ENCODE results near the gene CRAT. TPM values are rescaled to one million over a fixed set of nuclear protein-coding genes. Genes with fewer than 3 reads are reported as not detected.

CRAT gene
- total RNA-seq, 1 experiment from 2014 or later: 14.5 TPM

DNA sequence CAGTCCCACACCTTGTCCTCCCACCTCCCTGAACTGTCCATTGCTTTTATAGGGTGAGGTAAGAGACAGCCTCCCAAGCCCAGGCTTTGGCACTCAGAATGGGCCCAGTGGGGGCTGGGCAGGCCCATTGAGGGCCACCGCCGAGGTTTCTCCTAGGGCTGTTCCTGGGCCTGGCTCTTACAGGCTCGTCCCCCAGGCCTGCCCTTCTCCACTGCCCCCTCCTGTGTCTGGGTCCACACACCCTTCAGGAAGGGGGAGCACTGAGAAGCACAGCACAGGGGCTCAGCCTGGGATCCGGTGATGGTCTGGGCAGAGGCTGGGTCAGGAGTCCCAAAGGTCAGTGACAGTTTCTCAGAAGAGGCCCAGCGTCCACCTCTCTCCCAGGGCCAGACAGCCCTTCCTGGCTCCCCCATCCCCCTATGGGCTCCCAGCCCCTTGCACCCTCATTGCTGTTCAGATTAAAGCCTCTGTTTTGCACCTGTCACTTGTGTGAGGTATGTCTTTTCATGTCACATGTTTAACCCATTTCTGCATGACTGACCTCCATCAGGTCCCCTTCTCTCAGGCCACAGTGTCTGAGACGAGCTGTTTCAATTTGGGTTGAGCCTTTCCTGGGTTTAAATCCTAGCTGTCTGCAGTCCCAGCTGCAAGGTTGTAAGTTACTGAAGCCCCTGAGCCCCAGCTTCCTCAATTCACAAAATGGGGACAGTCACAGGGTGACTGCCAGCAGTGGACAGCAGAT is 38.0 kb upstream of the CRAT start:
- ChIA-PET POLR2A (interaction anchor here (0.6 to 1.2 kb wide), 2 partner anchors 19 to 46 kb away, joined by 3 to 4 read pairs; no protein-coding TSS in a partner anchor), CTCF (interaction anchor here (0.7 to 1.1 kb wide), 2 partner anchors 17 to 23 kb away, joined by 3 to 4 read pairs; no protein-coding TSS in a partner anchor)
- TSS peak; percentile 56 for BruUV-seq (replicated peaks)
- no peak overlapping the region for H3K27ac Mint-ChIP-seq (ENCODE audit: low read depth, unreplicated experiment)
- no peak overlapping the region for H3K4me3 Mint-ChIP-seq (ENCODE audit: unreplicated experiment)
- H3K36me3 Mint-ChIP-seq (ENCODE audit: insufficient read depth, unreplicated experiment): peaks cover 33% of the 10 kb centered on the region
- TF ChIP-seq, protein P1, sequence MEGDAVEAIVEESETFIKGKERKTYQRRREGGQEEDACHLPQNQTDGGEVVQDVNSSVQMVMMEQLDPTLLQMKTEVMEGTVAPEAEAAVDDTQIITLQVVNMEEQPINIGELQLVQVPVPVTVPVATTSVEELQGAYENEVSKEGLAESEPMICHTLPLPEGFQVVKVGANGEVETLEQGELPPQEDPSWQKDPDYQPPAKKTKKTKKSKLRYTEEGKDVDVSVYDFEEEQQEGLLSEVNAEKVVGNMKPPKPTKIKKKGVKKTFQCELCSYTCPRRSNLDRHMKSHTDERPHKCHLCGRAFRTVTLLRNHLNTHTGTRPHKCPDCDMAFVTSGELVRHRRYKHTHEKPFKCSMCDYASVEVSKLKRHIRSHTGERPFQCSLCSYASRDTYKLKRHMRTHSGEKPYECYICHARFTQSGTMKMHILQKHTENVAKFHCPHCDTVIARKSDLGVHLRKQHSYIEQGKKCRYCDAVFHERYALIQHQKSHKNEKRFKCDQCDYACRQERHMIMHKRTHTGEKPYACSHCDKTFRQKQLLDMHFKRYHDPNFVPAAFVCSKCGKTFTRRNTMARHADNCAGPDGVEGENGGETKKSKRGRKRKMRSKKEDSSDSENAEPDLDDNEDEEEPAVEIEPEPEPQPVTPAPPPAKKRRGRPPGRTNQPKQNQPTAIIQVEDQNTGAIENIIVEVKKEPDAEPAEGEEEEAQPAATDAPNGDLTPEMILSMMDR (IDR thresholded peaks at IDR 0.05; ENCODE audit: unreplicated experiment): no peak
- no peaks in the 10 kb centered on the region for H3K4me1 Mint-ChIP-seq (ENCODE audit: insufficient read depth, unreplicated experiment)
- intact Hi-C loops (cut with micrococcal nuclease): no loop called here
- no peak for DNase-seq (ENCODE audit: unreplicated experiment)
- no peaks in the 10 kb centered on the region for H3K27me3 Mint-ChIP-seq (ENCODE audit: insufficient read depth, unreplicated experiment)
- no peaks in the 10 kb centered on the region for H3K9me3 Mint-ChIP-seq (ENCODE audit: unreplicated experiment)

- no peak overlapping the region for H3K27ac Mint-ChIP-seq (ENCODE audit: low read depth, unreplicated experiment)
- no peak overlapping the region for H3K4me3 Mint-ChIP-seq (ENCODE audit: unreplicated experiment)
- peaks cover 10% of the 10 kb centered on the region for H3K4me1 Mint-ChIP-seq (ENCODE audit: insufficient read depth, unreplicated experiment)
- ChIA-PET POLR2A (interaction anchor here (0.9 kb wide), 1 partner anchor 21 kb away, joined by 3 read pairs; no protein-coding TSS in a partner anchor), CTCF (interaction anchor here (0.6 to 9.2 kb wide), 4 partner anchors 10 to 117 kb away, joined by 3 to 103 read pairs (median 3); no protein-coding TSS in a partner anchor)
- no peaks in the 10 kb centered on the region for H3K27me3 Mint-ChIP-seq (ENCODE audit: insufficient read depth, unreplicated experiment)
- TF ChIP-seq, protein P1 (IDR thresholded peaks at IDR 0.05; ENCODE audit: unreplicated experiment): no peak
- intact Hi-C loops (cut with micrococcal nuclease): no loop called here
- peaks cover 37% of the 10 kb centered on the region for H3K36me3 Mint-ChIP-seq (ENCODE audit: insufficient read depth, unreplicated experiment)
- DNase-seq (ENCODE audit: unreplicated experiment): no peak
- BruUV-seq (replicated peaks): no TSS peak
- no peaks in the 10 kb centered on the region for H3K9me3 Mint-ChIP-seq (ENCODE audit: unreplicated experiment)
These were observed 35.9 kb upstream of the CRAT start for GRCh38 chr9:129146441-129146941.

DNA sequence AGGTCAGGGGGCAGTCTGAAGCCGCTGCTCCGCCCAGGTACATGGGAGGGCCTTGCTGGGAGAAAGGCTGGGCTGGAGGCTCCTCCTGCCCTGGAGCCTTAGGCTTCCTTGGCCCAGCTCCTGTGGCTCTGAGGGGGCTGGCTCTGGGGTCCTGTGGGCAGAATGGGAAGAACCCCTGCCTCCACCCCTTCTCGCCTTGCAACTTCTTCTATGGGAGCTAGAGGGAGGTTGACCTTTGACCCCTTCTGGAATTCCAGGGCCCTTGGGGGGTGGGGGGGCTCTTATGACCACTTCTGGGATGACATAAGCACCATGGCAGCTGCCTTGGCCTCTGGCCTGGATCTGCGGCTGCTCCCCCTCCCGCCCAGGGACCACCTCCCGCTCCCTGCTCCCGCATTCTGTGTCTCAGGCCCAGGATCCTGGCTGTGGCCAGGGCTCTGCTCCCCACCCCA is 35.3 kb upstream of the CRAT start:
- TF ChIP-seq, protein P1 (IDR thresholded peaks at IDR 0.05; ENCODE audit: unreplicated experiment): no peak
- H3K27ac Mint-ChIP-seq (ENCODE audit: low read depth, unreplicated experiment): no peak overlapping the region
- no peaks in the 10 kb centered on the region for H3K9me3 Mint-ChIP-seq (ENCODE audit: unreplicated experiment)
- CTCF ChIA-PET: interaction anchor here (0.6 to 9.2 kb wide), 3 partner anchors 9 to 117 kb away, joined by 3 to 103 read pairs (median 3); no protein-coding TSS in a partner anchor
- no TSS peak for BruUV-seq (replicated peaks)
- H3K4me1 Mint-ChIP-seq (ENCODE audit: insufficient read depth, unreplicated experiment): peaks cover 16% of the 10 kb centered on the region
- H3K27me3 Mint-ChIP-seq (ENCODE audit: insufficient read depth, unreplicated experiment): no peaks in the 10 kb centered on the region
- intact Hi-C loops (cut with micrococcal nuclease): no loop called here
- DNase-seq (ENCODE audit: unreplicated experiment): no peak
- POLR2A ChIA-PET: interaction anchor here (0.9 kb wide), 1 partner anchor 20 kb away, joined by 3 read pairs; no protein-coding TSS in a partner anchor
- H3K4me3 Mint-ChIP-seq (ENCODE audit: unreplicated experiment): no peak overlapping the region
- peaks cover 35% of the 10 kb centered on the region for H3K36me3 Mint-ChIP-seq (ENCODE audit: insufficient read depth, unreplicated experiment)

- TF ChIP-seq, protein P1 (IDR thresholded peaks at IDR 0.05; ENCODE audit: unreplicated experiment): no peak
- Mint-ChIP-seq H3K36me3 (ENCODE audit: insufficient read depth, unreplicated experiment) (peaks cover 30% of the 10 kb centered on the region), H3K9me3 (ENCODE audit: unreplicated experiment) (no peaks in the 10 kb centered on the region), H3K27me3 (ENCODE audit: insufficient read depth, unreplicated experiment) (no peaks in the 10 kb centered on the region), H3K4me3 (ENCODE audit: unreplicated experiment) (no peak overlapping the region), H3K4me1 (ENCODE audit: insufficient read depth, unreplicated experiment) (peaks cover 19% of the 10 kb centered on the region), H3K27ac (ENCODE audit: low read depth, unreplicated experiment) (no peak overlapping the region)
- CTCF ChIA-PET: interaction anchor here (3.8 to 9.2 kb wide), 3 partner anchors 14 to 479 kb away, joined by 27 to 103 read pairs (median 48); partner anchors contain the start of gene NTMT1
- no peak for DNase-seq (ENCODE audit: unreplicated experiment)
- no TSS peak for BruUV-seq (replicated peaks)
- intact Hi-C loops (cut with micrococcal nuclease): no loop called here
- POLR2A ChIA-PET: interaction anchor here (0.6 to 0.9 kb wide), 2 partner anchors 19 to 585 kb away, joined by 3 to 5 read pairs; no protein-coding TSS in a partner anchor
These were observed 34.7 kb upstream of the CRAT start for GRCh38 chr9:129145316-129145715.

Data from MCF 10A (cell line).